ENCODE measurements around the gene ABCF2. TPM values are rescaled to one million over a fixed set of nuclear protein-coding genes. Genes with fewer than 3 reads are reported as not detected.

Gene ABCF2
- total and polyA plus RNA-seq, 2 of the 13 experiments (the other 11 are each of a cell fraction or from before 2014, with no cell fraction given) = 16.3 to 42.5 TPM

GRCh38 chr7:151232091-151232916 is 5.3 kb upstream of the ABCF2 start, which contains the start of gene CHPF2 (continued):
- no peak for TF ChIP-seq KAT2B (IDR thresholded peaks at IDR 0.05; ENCODE audit: borderline replicate concordance, low read depth, low read length)
- TF ChIP-seq MEIS2 (CRISPR knock-in tag; IDR thresholded peaks at IDR 0.05) = peak; percentile 92; the same call in 1 of the 2 replicates
- peak; percentile 90 for TF ChIP-seq RBFOX2 (IDR thresholded peaks at IDR 0.05; ENCODE audit: low read depth, low read length)
- TF ChIP-seq ZNF431 (CRISPR knock-in tag; IDR thresholded peaks at IDR 0.05; ENCODE audit: borderline replicate concordance, low read depth) = no peak
- no peak for TF ChIP-seq NFYB (CRISPR knock-in tag; IDR thresholded peaks at IDR 0.05)
- no peak for TF ChIP-seq LCORL (IDR thresholded peaks at IDR 0.05)
- TF ChIP-seq LCORL (CRISPR knock-in tag; IDR thresholded peaks at IDR 0.05) = peak; percentile 19; the same call in 1 of the 2 replicates
- no peak for TF ChIP-seq IKZF4 (CRISPR knock-in tag; IDR thresholded peaks at IDR 0.05; ENCODE audit: borderline replicate concordance, low read depth, not compliant biosample characterization)
- no peak for TF ChIP-seq ZNF616 (CRISPR knock-in tag; IDR thresholded peaks at IDR 0.05; ENCODE audit: low read depth)
- no peak for TF ChIP-seq ETV6 (CRISPR knock-in tag; conservative IDR thresholded peaks at IDR 0.05)
- peak; percentile 65 for TF ChIP-seq ZNF143 (CRISPR knock-in tag; IDR thresholded peaks at IDR 0.05)
- no peak for TF ChIP-seq ZNF263 (CRISPR knock-in tag; IDR thresholded peaks at IDR 0.05)
- no peak for TF ChIP-seq EP300 (IDR thresholded peaks at IDR 0.05; ENCODE audit: low read depth in 2 of 2, low read length in 2 of 2)
- no peak for TF ChIP-seq EP300 (CRISPR knock-in tag; IDR thresholded peaks at IDR 0.05; ENCODE audit: borderline replicate concordance)
- TF ChIP-seq ZSCAN30 (CRISPR knock-in tag; IDR thresholded peaks at IDR 0.05) = no peak
- TF ChIP-seq HOMEZ (CRISPR knock-in tag; IDR thresholded peaks at IDR 0.05; ENCODE audit: low read depth) = no peak
- TF ChIP-seq ZBTB10 (CRISPR knock-in tag; IDR thresholded peaks at IDR 0.05; ENCODE audit: borderline replicate concordance) = no peak
- no peak for TF ChIP-seq PAWR (CRISPR knock-in tag; IDR thresholded peaks at IDR 0.05; ENCODE audit: borderline replicate concordance)
- TF ChIP-seq CREM (IDR thresholded peaks at IDR 0.05) = no peak
- TF ChIP-seq CREM (CRISPR knock-in tag; IDR thresholded peaks at IDR 0.05) = no peak
- peak; percentile 54; the same call in 1 of the 2 replicates for TF ChIP-seq MYC (CRISPR knock-in tag; IDR thresholded peaks at IDR 0.05; ENCODE audit: borderline replicate concordance)
- no peak for TF ChIP-seq NFATC3 (CRISPR knock-in tag; IDR thresholded peaks at IDR 0.05)
- no peak for TF ChIP-seq NR2C2 (CRISPR knock-in tag; IDR thresholded peaks at IDR 0.05; ENCODE audit: borderline replicate concordance)
- TF ChIP-seq ZNF12 (CRISPR knock-in tag; IDR thresholded peaks at IDR 0.05) = no peak; the same call in 1 of the 2 replicates
- no peak for TF ChIP-seq ATF6 (CRISPR knock-in tag; conservative IDR thresholded peaks at IDR 0.05)
